Spleen (tissue), 11 donors: ENCODE measurements around the gene ARHGAP22. TPM values are rescaled to one million over a fixed set of nuclear protein-coding genes. Genes with fewer than 3 reads are reported as not detected.

Experiments
- DNase-seq: peaks from one replicate; pipeline ENCODE4 v3.0.0-alpha.2; 2020
- H3K27ac ChIP-seq, 8 donors: fragments of 200-600 bp; sonication (generic) in 7 of 8; 1 replicate in 4 of 8; 2 replicates in 4 of 8; pipeline versions ENCODE4 v1.5.0 to v1.8.0; 2016 to 2021; ENCODE audit warnings: inconsistent platforms in 4 of 8, mild to moderate bottlenecking in 4 of 8, moderate library complexity in 1 of 8
- H3K27me3 ChIP-seq, 7 donors: fragments of 200-600 bp; sonication (generic) in 6 of 7; replicated peaks in 1 of 7; 1 replicate in 4 of 7; 2 replicates in 3 of 7; pipeline versions ENCODE4 v1.5.0 to v1.8.0; 2016 to 2021; ENCODE audit warnings: inconsistent platforms in 3 of 7, mild to moderate bottlenecking in 1 of 7
- H3K36me3 ChIP-seq, 6 donors: fragments of 200-600 bp; sonication (generic) in 5 of 6; 1 replicate in 4 of 6; 2 replicates in 2 of 6; pipeline versions ENCODE4 v1.5.0 to v1.8.0; 2016 to 2021; ENCODE audit warnings: inconsistent platforms in 2 of 6
- H3K4me1 ChIP-seq, 6 donors: fragments of 200-600 bp; sonication (generic) in 5 of 6; 1 replicate in 3 of 6; 2 replicates in 3 of 6; pipeline versions ENCODE4 v1.5.0 to v1.8.0; 2016 to 2021; ENCODE audit warnings: inconsistent platforms in 3 of 6
- H3K4me3 ChIP-seq, 8 donors: fragments of 200-600 bp; sonication (generic) in 7 of 8; 1 replicate in 4 of 8; 2 replicates in 4 of 8; pipeline versions ENCODE4 v1.5.0 to v1.8.0; 2016 to 2021; ENCODE audit warnings: inconsistent platforms in 4 of 8, mild to moderate bottlenecking in 4 of 8, moderate library complexity in 2 of 8
- H3K9me3 ChIP-seq, 8 donors: fragments of 200-600 bp; sonication (generic) in 7 of 8; 1 replicate in 4 of 8; 2 replicates in 4 of 8; pipeline versions ENCODE4 v1.5.0 to v1.8.0; 2016 to 2021; ENCODE audit warnings: inconsistent platforms in 4 of 8
- CTCF ChIP-seq, 11 experiments: fragments of 200-600 bp in 7 of 11; fragments of 450-650 bp in 4 of 11; sonication (generic) in 4 of 11; IDR thresholded peaks in 8 of 11; conservative IDR thresholded peaks in 3 of 11; 1 replicate in 7 of 11; 2 replicates in 4 of 11; pipeline versions ENCODE4 v1.4.0 to v1.8.0; 2016 to 2021; ENCODE audit warnings: antibody characterized with exemption in 11 of 11, inconsistent platforms in 4 of 11, mild to moderate bottlenecking in 1 of 11
- POLR2A ChIP-seq, 3 donors: fragments of 450-650 bp; IDR thresholded peaks; one replicate each; pipeline ENCODE4 v1.5.1; 2017; ENCODE audit warnings: antibody characterized with exemption in 3 of 3, mild to moderate bottlenecking in 1 of 3
- POLR2AphosphoS5 ChIP-seq, 3 donors: sonication (generic); formaldehyde crosslinking; IDR thresholded peaks; one replicate each; pipeline ENCODE4 v1.5.1; 2017; ENCODE audit warnings: antibody characterized with exemption in 3 of 3
- WGBS, 5 donors: extraction: QIAGEN DNeasy Blood & Tissue Kit in 3 of 5; methylation state at CpG; one replicate each; pipeline versions ENCODE4 v1.1.5 to v1.1.7; 2013 to 2018; 5-methylcytosine and 5-hydroxymethylcytosine counted together
- intact Hi-C: fragments of 100-400 bp; cut with DNase I; formaldehyde crosslinking; loops from one replicate; pipeline ENCODE4 v1.15.0; 2023; ENCODE audit warnings: low total_unique reads
- polyA plus RNA-seq, 3 donors: library from polyadenylated mRNA; stranded (reverse); fragments of 200-250 nt; gene quantifications; one replicate each; pipeline ENCODE4 v1.2.1, GENCODE V29; 2013
- total RNA-seq, 7 donors: library from RNA; depleted of rRNA in 3 of 7; stranded (reverse); fragments of >200 nt in 3 of 7; fragmentation: NEBNext Ultra II Directional in 4 of 7; extraction: Animal tissue kit (Norgen Biotek cat#: 25700) in 4 of 7; gene quantifications; one replicate each; pipeline versions ENCODE4 v1.1.0 to v1.2.1, GENCODE V29; 2016 to 2021
- donor health status: healthy with polysubstance abuse.
- donor health status: DM: no; HTN: no; CAD: no; lungs with moderate emphysema.
- donor health status: DM: no; HTN: no; CAD: no.
- donor health status: Bipolar disorder and iron deficiency.
- donor health status: healthy.
- donor health status: DM: no; HTN: no; CAD: no.
- donor health status: DM: yes; HTN: yes; CAD: no.

The ARHGAP22 gene
- total and polyA plus RNA-seq, 10 donors = 0.56 to 7.5 (median 3.2) TPM

GRCh38 chr10:48551861-48552591 lies 52.8 kb downstream of the ARHGAP22 start:
- intact Hi-C loops = no loop called here
- no peaks in the 10 kb centered on the region for H3K9me3 ChIP-seq
- 28 to 39% (median 35%) methylated on average over 7 of the region's 7 CpGs for WGBS, 5 donors
- H3K4me3 ChIP-seq = no peak overlapping the region
- TF ChIP-seq POLR2AphosphoS5 (IDR thresholded peaks at IDR 0.05) (no peak), CTCF (IDR thresholded peaks at IDR 0.05 in 8 of 11, conservative IDR thresholded peaks at IDR 0.05 in 3 of 11) (peak; percentile 26 to 87 (median 64))
- H3K27ac ChIP-seq = no peak overlapping the region
- DNase-seq = no peak
- no peaks in the 10 kb centered on the region for H3K36me3 ChIP-seq
- no peaks in the 10 kb centered on the region for H3K27me3 ChIP-seq
- peaks cover 0 to 12% (median 4%) of the 10 kb centered on the region in 6 donors for H3K4me1 ChIP-seq

- H3K27ac ChIP-seq = no peak overlapping the region
- intact Hi-C loops = no loop called here
- 28 to 48% (median 45%) methylated on average over 1 to 3 of the region's 3 CpGs for WGBS, 5 donors
- no peaks in the 10 kb centered on the region for H3K27me3 ChIP-seq
- H3K9me3 ChIP-seq = no peaks in the 10 kb centered on the region
- no peak overlapping the region for H3K4me3 ChIP-seq
- peaks cover 0 to 12% (median 4%) of the 10 kb centered on the region in 6 donors for H3K4me1 ChIP-seq
- no peak for DNase-seq
- no peaks in the 10 kb centered on the region for H3K36me3 ChIP-seq
- TF ChIP-seq POLR2AphosphoS5 (IDR thresholded peaks at IDR 0.05) = no peak
- TF ChIP-seq POLR2A (IDR thresholded peaks at IDR 0.05) = no peak
- no peak for TF ChIP-seq CTCF (IDR thresholded peaks at IDR 0.05 in 8 of 11, conservative IDR thresholded peaks at IDR 0.05 in 3 of 11)
These were observed 53.9 kb downstream of the ARHGAP22 start for GRCh38 chr10:48550977-48551376.

GRCh38 chr10:48550071-48550691 lies 54.7 kb downstream of the ARHGAP22 start:
- intact Hi-C loops = no loop called here
- WGBS, 5 donors = 75 to 86% (median 82%) methylated on average over 6 of the region's 6 CpGs
- H3K9me3 ChIP-seq = no peaks in the 10 kb centered on the region

More at GRCh38 chr10:48550071-48550691, 54.7 kb downstream of the ARHGAP22 start:
- Histone ChIP-seq H3K36me3 (no peaks in the 10 kb centered on the region), H3K4me3 (no peak overlapping the region), H3K27ac (no peak overlapping the region), H3K27me3 (no peaks in the 10 kb centered on the region), H3K4me1 (peaks cover 0 to 12% (median 4%) of the 10 kb centered on the region in 6 donors)
- DNase-seq = no peak
- TF ChIP-seq CTCF (IDR thresholded peaks at IDR 0.05 in 8 of 11, conservative IDR thresholded peaks at IDR 0.05 in 3 of 11) (no peak), POLR2A (IDR thresholded peaks at IDR 0.05) (no peak), POLR2AphosphoS5 (IDR thresholded peaks at IDR 0.05) (no peak)
